HuH-7.5 (cell line): ENCODE results near the gene STAP2.

Experiments
- DNase-seq: peaks from one replicate; pipeline ENCODE4 v3.0.0; 2011; ENCODE audit warnings: low spot score

Gene STAP2

GRCh38 chr19:4327252-4327876 lies 11.3 kb downstream of the STAP2 start:
- DNase-seq, result no peak

- no peak for DNase-seq
Measured at GRCh38 chr19:4326837-4327251, 11.8 kb downstream of the STAP2 start.

GRCh38 chr19:4326215-4326836 lies 12.3 kb downstream of the STAP2 start:
- DNase-seq, result no peak

GRCh38 chr19:4324228-4324627 lies 14.4 kb downstream of the STAP2 start:
- DNase-seq, result no peak

GRCh38 chr19:4323692-4324091 lies 14.9 kb downstream of the STAP2 start:
- no peak for DNase-seq

GRCh38 chr19:4322942-4323665 lies 15.5 kb downstream of the STAP2 start:
- no peak for DNase-seq

GRCh38 chr19:4320419-4320818 lies 18.2 kb downstream of the STAP2 start:
- DNase-seq, result no peak

- DNase-seq, result no peak
Measured at GRCh38 chr19:4319067-4319718, 19.4 kb downstream of the STAP2 start.

- no peak for DNase-seq
Measured at GRCh38 chr19:4318460-4318859, 20.2 kb downstream of the STAP2 start.

GRCh38 chr19:4316956-4317355 lies 21.7 kb downstream of the STAP2 start:
- DNase-seq, result no peak

- no peak for DNase-seq
Measured at GRCh38 chr19:4313847-4314490, 24.7 kb downstream of the STAP2 start.

GRCh38 chr19:4310247-4311121 lies 28.1 kb downstream of the STAP2 start:
- DNase-seq, result no peak

- DNase-seq, result no peak
Measured at GRCh38 chr19:4305659-4306058, 33.0 kb downstream of the STAP2 start.

- no peak for DNase-seq
Measured at GRCh38 chr19:4305257-4305612, 33.4 kb downstream of the STAP2 start.

- DNase-seq, result peak; percentile 53
Measured at GRCh38 chr19:4304538-4305256, 33.9 kb downstream of the STAP2 start, which contains the start of gene FSD1. Gene FSD1 (plus strand): TSS chr19:4304598. CDS start chr19:4304747, 149 bp downstream.

- no peak for DNase-seq
Measured at GRCh38 chr19:4303819-4304537, 34.6 kb downstream of the STAP2 start.

GRCh38 chr19:4302243-4302640 lies 36.4 kb downstream of the STAP2 start, which contains the start of gene TMIGD2:
Gene TMIGD2 (minus strand): TSS chr19:4302389. CDS start chr19:4302385, 4 bp downstream.
- no peak for DNase-seq

- no peak for DNase-seq
Measured at GRCh38 chr19:4301590-4302242, 36.9 kb downstream of the STAP2 start.

GRCh38 chr19:4300589-4300988 lies 38.0 kb downstream of the STAP2 start:
- DNase-seq, result no peak
